ENCODE results near the gene TESPA1.
"Not testable (repeated sequence)": the region's sequence is repeated elsewhere in the genome, so short reads cannot be mapped to it uniquely, and the experiment has no call there.

The TESPA1 gene

GRCh38 chr12:54984658-54985376 is at the start of gene TESPA1:
TESPA1 (minus strand) TSS chr12:54984762; CDS start chr12:54974562, 10,200 bp downstream.
- DNase-seq (ENCODE audit: low read depth in 2 of 2, low spot score in 1 of 2) = peak; percentile 52 to 76

DNA sequence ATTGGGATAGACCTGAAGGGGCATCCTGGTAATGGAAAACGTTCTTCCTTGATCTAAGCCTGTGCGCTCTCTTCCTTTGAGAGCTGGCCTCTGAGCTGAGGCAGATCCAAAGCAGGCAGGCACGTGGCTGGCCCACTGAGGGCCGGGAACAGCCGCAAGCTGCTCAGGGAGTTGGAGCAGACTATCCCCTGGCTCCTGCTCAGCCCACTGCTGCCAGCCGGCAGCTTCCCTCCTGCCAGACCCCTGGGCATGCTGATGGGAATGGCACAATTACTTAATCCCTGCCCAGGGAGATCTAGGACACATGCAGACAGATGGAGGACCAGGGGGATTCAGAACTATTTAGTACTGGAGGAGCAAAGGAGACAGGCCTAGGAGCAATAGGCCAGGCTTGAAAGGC is 49.7 kb upstream of the TESPA1 start:
- no peak for DNase-seq (ENCODE audit: low read depth in 2 of 2, low spot score in 1 of 2)

DNA sequence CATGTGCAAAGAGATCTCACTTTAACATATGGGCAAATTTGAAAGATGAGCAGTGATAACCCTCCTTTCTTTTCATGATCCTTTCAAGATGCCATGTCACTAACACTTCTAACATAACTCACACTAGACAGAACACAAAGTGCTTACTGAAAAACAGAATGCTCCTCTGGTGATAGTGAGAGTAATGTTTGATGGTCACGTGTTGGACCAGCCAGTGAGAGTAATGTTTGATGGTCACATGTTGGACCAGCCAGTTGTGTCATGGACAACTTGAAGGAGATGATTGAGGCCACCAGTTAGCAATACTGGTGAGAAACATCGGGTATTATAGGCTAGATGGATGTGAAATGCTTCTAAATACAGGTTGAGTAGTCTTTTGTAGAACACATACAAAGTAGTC is 40.9 kb upstream of the TESPA1 start:
- DNase-seq (ENCODE audit: low read depth in 2 of 2, low spot score in 1 of 2) = no peak

DNA sequence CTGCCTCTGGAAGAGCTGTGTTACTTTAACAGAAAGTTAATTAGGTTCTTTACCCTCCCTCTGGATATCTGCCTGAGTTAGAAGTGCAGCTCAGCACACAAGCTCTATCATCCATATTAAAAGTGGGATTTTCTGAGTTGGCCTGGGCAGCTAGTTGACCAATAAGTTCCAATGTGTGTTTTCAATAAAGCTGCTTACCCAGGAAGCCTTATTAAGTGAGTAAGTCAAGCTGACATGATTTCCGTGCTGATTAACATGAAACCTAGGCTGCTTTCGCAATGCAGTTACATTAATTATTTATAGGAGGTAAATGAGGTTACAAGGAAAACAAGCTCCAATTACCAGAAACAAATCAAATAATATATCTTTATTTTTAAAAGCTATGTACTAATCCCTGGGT is 40.0 kb upstream of the TESPA1 start:
- no peak for DNase-seq (ENCODE audit: low read depth in 2 of 2, low spot score in 1 of 2)

DNA sequence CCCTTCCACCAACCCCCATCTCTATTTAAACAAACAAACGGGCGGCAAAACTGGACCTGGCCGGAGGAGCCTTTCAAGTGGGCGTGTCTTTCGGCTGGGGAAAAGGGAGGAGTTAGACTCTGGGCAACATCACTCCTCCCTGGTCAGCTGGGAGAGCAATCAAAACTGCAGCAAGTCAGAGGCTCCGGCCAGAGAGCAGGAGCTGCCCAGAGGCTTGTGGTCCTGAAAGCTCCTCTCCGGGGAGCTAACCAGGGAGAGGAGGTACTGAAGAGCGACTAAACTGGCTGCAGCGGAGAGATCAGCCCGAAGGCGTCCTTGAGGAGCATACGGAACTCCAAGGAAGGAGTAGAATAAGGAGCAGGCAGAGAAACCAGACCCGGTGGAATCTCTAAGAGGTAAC is 35.2 kb upstream of the TESPA1 start, which contains the start of gene NEUROD4:
NEUROD4 (plus strand) TSS at position 191 of the 400 bp plus-strand sequence. CDS start 6,466 bp downstream, outside the sequence.
- no peak for DNase-seq (ENCODE audit: low read depth in 2 of 2, low spot score in 1 of 2)

DNA sequence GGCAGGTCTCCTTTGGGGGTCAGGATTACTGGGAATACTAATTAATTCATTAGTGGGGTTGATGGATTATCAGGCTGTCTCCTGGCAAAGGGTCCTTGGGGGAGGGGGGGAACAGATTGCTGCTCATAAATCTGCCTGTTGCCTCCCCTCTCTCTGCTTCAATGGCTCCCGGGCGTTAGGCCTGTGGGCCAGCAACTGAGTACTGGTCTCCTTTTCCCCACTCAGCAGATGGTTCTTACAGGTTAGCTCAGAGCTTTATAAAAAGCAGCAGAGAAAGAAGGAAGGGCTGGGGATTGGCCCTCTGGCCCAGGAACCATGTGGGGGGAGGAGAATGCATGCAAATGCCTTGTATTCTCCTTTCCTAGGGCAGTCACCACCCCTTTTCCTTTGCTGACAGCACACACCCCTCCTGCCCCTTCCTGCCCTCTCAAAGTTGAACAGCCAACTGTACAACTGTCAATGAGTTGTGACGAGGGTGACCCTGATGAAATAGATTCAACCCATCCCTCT is 32.9 kb upstream of the TESPA1 start:
- DNase-seq (ENCODE audit: low read depth in 2 of 2, low spot score in 1 of 2) = no peak

GRCh38 chr12:55008944-55009585 is 24.5 kb upstream of the TESPA1 start:
- no peak for DNase-seq (ENCODE audit: low read depth in 2 of 2, low spot score in 1 of 2)

DNA sequence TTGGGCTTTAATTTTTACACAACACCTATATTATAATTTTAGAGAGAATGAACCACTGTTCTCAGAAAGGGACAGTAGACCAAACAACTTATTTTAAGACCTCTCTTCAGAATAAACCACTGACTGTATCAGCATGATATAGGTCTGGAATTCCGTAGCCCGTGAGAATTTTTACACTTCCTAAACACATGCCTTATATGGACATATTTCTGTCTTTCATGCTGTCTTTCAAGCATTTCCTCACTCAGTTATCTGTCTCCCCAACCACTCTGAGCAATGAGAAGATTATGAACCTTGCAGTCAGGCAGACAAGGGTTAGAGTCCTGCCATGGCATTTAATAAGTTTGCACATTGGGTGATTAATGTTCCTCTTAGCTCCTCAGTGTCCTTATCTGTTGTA is 17.8 kb upstream of the TESPA1 start:
- DNase-seq (ENCODE audit: low read depth in 2 of 2, low spot score in 1 of 2) = no peak

- no peak for DNase-seq (ENCODE audit: low read depth in 2 of 2, low spot score in 1 of 2)
These were observed 16.8 kb upstream of the TESPA1 start for GRCh38 chr12:55001198-55001868.

- no peak for DNase-seq (ENCODE audit: low read depth in 2 of 2, low spot score in 1 of 2)
These were observed 14.5 kb upstream of the TESPA1 start for GRCh38 chr12:54998958-54999510.

DNA sequence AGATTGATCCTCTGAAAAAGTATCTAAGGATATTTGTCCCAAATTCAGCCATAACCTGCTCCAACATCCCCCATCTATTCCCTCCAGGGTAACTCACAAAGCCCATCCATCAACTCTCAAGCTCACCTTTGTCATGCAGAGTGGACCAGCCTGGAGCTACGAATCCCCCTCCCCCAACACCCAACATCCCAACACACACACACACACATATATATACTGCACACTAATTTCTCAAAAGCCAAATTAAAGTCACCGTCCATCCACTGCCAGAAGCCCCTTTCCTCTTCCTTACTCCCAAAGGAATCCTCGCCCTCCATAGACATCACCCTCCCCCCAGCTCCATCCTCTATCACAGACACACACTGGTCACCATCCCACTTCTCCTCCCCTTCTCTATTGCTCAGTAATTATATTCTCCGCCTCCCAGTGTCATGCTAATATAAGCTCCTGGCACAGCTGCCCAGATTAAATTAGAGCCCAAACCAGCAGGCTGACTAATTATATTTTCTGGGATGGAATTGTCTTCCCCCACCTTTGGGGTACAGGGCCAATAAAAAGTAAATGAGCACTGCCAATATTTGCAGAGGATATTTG is 13.5 kb upstream of the TESPA1 start:
- no peak for DNase-seq (ENCODE audit: low read depth in 2 of 2, low spot score in 1 of 2)

GRCh38 chr12:54996205-54996604 is 11.6 kb upstream of the TESPA1 start:
- no peak for DNase-seq (ENCODE audit: low read depth in 2 of 2, low spot score in 1 of 2)

GRCh38 chr12:54993181-54993835 is 8.7 kb upstream of the TESPA1 start:
- peak; percentile 35 to 38 for DNase-seq (ENCODE audit: low read depth in 2 of 2, low spot score in 1 of 2)

- no peak for DNase-seq (ENCODE audit: low read depth in 2 of 2, low spot score in 1 of 2)
These were observed 7.4 kb upstream of the TESPA1 start for GRCh38 chr12:54991991-54992375.

DNA sequence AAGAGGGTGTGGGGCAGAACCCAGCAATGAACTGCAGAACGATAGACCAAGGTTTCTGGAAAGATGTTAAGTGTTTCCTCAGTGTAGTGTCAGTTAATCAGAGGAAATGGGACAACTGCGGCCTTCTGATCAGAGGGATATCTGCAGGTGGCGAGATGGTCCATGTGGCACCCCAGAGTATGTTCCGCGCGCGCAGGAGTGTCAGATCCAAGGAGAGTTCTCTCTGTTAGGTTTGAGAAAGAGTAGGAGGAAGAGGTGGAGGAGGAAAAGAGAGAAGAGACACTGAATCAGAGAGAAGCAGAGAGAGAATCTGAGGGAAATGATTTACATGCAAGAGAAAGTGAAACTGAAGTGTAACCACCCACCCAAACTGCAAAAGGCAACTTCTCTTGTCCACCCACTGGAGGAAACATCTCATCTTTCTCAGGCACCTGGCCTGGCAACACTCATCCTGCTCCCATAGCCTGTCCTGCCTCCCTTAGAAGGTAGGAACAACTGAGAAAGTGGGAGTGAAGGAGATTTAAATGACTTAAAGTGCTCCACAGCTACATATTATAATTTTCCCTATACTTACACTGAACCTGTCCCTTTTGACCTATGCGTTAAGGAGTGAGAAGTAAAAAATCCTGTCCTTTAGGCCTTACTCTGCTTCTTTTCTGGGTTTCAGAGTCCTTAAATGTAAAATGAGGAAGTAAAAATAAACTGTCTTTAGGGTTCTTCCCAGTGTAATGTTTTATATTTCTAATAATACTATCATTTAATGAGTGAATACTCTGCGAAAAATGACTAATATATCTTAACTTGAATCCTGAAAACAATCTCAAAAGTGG is 6.8 kb upstream of the TESPA1 start:
- no peak for DNase-seq (ENCODE audit: low read depth in 2 of 2, low spot score in 1 of 2)

DNA sequence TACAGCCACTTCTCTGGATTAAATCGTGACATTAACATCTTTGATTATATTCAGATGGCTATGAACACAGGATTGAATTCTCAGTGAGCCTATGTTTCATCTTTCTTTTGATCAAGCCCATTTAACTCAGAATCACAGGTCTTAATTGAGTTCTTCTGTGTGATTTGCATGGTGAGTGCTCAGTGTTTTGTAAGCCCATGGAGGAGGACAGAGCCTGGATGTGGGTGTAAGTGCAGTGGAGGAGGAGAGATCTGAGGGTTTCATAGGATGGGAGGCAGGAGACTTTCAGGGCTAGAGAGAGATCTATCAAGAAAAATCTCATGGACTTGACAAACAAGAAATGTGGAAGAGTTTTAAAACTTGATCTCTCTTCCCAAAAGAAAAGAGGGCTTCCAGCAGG is 5.3 kb upstream of the TESPA1 start:
- DNase-seq (ENCODE audit: low read depth in 2 of 2, low spot score in 1 of 2) = no peak

DNA sequence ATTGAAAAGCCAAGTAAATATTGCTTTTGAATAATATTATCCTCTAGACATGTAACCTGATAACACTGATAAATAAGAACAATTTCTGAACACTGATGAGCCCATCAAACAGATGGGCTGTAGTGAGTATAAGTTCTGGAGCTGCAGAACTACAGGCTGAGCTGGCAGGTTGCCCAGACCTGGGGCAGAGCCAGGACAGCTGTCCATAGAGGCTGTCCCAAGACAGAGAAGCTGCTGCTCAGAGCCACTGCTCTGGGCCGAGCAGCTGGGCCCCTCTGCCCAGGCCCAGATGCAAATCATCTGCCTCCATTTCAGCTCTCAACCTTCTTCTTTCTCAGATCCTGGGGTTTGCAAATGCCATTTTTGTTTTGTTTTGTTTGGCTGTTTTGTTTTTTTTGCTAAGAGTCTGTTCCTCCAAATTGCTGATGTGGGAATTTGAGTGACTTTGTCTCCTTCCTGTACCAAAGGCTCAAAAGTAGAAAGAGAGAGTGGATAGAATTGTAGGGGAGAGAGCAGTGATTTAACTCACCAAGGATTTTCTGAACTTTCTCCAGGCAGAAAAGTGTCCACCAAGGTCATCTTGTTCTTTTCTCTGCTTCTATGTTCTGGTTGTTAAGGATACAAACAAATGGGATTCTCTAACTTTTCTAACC is 4.0 kb upstream of the TESPA1 start:
- no peak for DNase-seq (ENCODE audit: low read depth in 2 of 2, low spot score in 1 of 2)

GRCh38 chr12:54987611-54988231 is 3.2 kb upstream of the TESPA1 start:
- DNase-seq (ENCODE audit: low read depth in 2 of 2, low spot score in 1 of 2) = no peak

DNA sequence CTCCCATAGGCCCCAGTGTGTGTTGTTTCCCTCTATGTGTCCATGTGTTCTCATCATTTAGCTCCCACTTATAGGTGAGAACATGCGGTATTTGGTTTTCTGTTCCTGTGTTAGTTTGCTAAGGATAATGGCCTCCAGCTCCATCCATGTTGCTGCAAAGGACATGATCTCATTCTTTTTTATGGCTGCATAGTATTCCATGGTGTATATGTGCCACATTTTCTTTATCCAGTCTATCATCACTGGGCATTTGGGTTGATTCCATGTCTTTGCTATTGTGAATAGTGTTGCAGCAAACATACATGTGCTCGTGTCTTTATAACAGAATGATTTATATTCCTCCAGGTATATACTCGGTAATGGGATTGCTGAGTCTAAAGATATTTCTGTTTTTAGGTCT is 2.2 kb upstream of the TESPA1 start:
- DNase-seq (ENCODE audit: low read depth in 2 of 2, low spot score in 1 of 2) = not testable (repeated sequence)

Measured in stimulated activated CD8-positive, alpha-beta memory T cell treated with anti-CD3 and anti-CD28 coated beads, Interleukin-4, amount 100 ng/mL, for 1 hour (primary cell).